ENCODE measurements around the gene RILPL2.
A peak's percentile ranks its signal among the peaks of the same experiment; 100 is the strongest.
"Not testable (repeated sequence)": the region's sequence is repeated elsewhere in the genome, so short reads cannot be mapped to it uniquely, and the experiment has no call there.

The RILPL2 gene

GRCh38 chr12:123401753-123402683 is 34.5 kb downstream of the RILPL2 start:
- no peak for DNase-seq

DNA sequence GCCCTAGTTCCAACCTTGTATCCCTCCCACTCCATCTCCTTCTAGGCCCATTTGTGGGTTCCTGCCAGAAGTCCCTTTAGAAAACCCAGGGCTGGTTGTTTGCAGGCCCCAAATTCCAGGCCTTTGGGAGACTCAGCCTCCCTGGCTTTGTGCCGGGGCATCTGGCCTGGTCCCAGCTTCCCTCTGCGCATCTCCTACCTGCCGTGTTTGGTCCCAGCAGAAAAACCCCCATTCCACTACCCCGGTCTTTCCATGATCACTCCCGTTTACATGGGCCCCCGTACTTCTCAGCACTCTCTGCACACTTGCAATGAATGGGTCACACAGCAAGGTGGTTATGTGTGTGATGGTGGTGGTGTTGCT is 37.2 kb downstream of the RILPL2 start:
- no peak for DNase-seq

DNA sequence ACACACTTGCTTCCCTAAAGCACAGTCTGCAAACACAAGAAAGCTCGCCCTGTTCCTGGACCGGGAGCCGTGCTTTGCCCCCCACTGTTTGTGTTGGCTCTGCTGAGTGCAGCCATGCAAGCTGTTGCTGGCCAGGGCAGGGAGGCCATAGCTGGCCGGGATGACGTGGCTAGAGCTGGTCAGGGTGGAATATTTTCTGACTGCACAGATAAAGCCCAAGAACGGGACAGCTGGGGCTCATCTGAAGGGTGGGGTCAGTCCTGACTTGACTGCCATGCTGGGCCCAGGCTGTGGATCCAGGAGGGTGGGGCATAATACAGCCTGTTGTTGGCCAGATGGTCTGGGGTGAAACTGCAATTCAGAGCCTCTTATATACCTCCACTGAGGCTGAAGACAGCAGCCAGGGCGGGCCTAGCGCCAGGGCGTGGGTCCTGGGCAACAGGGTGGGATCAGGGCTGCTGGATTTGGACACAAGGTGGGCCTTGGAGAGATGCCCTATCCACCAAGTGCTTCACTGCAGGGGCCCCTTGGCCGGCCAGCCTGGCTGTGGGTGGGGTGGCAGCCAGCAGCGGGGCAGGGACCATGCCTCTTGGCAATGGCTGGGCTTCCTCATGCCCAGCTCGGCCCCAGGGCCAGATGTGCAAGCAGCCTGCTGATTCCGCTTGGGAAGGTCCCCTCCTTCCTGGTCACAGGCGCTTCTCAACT is 37.8 kb downstream of the RILPL2 start:
- no peak for DNase-seq

DNA sequence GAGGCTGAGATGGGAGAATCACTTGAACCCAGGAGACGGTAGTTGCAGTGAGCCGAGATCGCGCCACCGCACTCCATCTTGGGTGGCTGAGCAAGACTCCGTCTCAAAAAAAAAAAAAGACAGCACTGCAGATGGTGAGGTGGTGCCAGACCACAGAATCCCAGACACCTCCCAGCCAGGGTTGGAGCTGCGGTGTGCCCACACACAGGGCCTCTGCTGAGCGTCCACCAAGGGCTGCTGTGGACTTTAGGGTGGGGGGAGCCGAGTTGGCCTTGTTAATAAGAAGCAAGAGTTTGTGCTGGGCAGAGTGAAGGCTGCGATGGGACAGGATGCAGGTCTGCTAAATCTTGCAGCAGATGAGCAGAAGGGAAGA is 38.3 kb downstream of the RILPL2 start:
- DNase-seq = no peak

DNA sequence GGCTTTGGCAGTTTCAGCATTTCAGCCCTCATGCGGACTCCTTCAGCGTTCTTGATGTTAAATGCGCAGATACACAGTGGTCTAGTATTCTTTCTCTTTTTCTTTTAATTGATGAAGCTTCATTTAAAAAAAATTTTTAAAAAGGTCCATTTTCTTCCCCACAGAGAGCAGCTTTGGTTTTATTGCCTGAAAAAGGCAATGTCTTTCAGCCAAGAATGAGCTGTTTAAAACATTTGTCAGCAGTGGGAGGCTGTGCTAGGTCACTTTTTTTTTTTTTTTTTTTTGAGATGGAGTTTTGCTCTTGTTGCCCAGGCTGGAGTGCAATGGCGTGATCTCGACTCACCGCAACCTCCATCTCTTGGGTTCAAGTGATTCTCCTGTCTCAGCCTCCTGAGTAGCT is 39.1 kb downstream of the RILPL2 start:
- DNase-seq = no peak

DNA sequence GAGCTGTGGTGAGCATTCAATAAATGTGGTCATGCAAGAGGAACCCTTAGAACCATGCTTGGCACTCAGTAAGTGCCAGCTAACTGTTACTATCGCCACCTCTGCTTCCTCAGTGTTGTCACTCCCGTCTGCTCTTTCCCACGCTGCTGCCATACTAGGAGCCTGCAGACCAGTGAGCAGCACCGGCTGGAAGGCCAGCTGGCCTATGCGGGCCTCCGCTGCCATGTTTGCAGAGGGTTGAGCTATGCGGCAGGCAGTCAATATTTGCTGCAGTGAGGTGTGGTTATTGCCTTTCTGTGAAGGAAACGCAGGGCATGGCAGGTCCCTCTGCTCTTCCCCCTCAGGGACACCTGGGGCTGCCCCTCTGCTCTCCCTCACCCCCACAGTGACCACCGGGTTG is 39.5 kb downstream of the RILPL2 start:
- no peak for DNase-seq

GRCh38 chr12:123396543-123396942 is 39.9 kb downstream of the RILPL2 start:
- DNase-seq = no peak

DNA sequence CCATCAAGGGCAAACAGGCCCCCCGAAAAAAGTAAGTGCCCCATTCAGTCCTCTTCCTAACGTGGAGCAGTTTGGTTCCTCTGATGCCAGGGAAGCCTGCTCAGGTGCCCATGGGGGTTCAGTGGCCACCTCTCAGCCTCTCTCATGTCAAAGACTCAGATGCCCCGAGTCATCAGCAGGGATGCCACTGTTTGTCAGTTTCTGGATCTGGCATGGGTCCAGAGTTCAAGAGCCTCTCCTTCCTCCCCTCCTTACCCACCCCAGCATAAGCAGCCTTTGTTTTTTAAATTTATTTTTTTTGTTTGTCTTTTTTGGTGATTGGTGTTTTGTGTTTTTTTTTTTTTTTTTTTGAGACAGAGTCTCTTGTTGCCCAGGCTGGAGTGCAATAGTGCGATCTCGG is 41.2 kb downstream of the RILPL2 start:
- no peak for DNase-seq

GRCh38 chr12:123393747-123394146 is 42.7 kb downstream of the RILPL2 start:
- DNase-seq = no peak

GRCh38 chr12:123391546-123392343 is 44.7 kb downstream of the RILPL2 start:
- no peak for DNase-seq

DNA sequence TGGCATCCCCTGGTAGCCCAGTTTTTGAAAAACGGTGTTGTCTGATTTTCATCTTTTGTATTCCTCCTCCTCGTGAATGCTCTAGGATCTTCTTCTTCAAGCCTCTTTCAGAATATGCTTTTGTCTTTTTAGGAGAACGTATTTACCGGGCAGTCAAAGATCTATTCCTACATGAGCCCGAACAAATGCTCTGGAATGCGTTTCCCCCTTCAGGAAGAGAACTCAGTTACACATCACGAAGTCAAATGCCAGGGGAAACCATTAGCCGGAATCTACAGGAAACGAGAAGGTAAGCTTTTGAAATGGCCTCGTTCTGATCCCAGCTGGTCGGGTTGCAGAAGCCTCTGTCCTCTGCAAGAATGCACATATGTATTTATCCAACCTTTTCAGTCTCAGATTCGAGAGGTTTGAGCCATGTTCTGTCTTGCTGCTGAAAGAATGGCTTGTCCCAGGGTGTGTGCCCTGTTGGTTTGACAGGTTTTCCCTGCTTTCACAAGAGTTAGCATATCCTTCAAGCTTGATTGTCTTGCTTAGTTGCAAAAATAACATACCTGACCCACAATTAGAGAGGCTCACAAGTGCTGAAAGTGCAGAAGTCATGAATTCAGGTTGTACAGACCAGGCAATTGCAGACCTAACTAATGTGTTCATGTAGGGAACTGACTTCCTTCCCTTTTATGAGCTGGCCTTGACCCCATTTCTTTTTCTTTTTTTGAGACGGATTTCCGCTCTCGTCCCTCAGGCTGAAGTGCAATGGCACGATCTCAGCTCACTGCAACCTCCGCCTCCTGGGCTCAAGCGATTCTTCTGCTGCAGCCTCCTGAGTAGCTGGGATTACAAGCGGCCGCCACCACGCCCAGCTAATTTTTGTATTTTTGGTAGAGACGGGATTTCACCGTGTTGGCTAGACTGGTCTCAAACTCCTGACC is 45.7 kb downstream of the RILPL2 start:
- DNase-seq = no peak

DNA sequence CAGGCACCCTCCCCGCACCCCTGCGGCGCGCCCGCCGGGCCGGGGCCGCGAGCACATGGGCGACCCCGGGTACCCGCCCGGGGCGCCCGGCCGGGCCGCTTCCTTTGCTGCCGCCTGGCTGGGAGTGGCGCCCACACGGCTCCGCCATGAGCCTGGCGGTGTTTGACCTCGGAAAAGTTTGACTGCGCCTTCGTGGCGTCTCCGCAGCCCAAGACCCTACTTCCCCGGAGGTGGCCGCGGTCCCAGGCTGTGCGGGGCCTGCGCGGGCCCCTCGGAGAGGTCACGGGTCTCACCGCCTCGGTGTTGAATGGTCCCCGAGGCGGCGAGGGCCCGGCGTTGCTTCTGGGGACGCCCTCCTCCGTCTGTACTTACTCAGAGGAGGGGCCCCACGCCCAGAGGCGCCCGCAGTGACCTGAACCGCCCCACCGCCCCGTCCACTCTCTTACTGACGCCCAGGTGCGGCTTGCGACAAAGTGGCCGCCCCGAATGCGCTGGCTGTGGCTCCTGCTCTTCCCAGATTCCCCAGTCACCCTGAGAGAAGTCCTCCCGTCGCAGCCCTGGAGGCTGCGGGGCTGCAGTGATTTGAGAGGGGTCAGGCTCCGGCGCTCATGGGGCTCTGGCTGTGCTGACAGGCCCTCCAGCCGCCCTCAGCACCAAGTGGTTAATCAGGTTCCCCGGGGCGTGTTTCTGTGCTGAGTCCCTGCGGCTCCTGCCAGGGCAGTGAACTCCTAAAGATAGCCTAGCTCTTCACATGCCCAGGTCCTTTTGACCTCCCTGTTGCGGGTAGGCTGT is 46.7 kb downstream of the RILPL2 start:
- no peak for DNase-seq

- DNase-seq = no peak
Observed at GRCh38 chr12:123388951-123389559, 47.4 kb downstream of the RILPL2 start.

GRCh38 chr12:123388177-123388950 is 48.1 kb downstream of the RILPL2 start:
- peak; percentile 75 for DNase-seq

DNA sequence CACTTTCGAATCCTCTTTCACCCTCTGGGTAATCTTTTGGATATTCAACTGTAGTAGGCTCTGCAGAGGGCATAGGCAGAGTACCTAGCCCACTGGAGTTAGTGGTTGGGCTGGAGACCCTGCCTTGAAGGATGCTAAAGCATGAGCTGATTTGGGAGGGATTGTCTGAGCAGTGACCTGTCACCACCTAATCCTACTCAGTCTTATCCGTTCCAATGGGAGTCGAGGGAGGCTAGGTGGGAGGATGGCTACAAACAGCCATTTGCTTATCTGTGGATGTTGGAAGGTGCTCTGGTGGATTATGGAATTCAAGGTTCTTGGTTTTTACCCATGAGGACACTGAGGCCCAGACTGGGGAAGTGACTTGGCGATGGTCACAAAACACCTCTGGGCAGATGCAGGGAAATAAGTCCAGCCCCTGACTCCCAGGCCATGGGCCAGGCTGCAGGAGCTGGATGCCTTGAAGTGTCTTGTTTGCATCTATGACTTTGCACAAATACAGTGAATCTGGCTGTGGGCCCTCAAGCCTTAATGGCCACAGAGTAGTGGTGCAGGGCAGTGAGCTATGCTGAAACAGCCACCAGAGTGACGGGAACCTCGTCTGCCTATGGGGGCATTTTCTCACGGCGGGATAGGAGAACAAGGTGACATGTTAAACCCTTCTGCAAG is 48.8 kb downstream of the RILPL2 start:
- DNase-seq = no peak

GRCh38 chr12:123385536-123385935 is 50.9 kb downstream of the RILPL2 start:
- not testable (repeated sequence) for DNase-seq

DNA sequence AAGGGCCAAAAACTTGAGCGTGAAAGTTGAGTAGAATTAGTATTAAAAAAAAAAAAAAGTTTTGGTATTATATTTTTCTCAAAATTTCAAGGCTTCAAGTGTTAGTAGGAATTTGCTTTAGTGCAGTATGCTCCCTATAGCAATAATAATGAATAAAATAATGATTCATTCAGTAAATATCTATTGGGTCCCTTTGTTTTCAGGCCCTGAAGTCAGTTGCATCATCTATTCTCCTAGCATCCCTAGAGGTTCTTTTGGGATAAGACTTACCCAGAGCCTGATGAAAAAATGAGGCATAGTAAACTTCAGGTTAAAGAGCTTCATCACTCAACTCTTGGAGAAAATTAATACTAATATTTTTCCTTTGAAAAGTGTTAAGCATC is 51.5 kb downstream of the RILPL2 start:
- DNase-seq = no peak

DNA sequence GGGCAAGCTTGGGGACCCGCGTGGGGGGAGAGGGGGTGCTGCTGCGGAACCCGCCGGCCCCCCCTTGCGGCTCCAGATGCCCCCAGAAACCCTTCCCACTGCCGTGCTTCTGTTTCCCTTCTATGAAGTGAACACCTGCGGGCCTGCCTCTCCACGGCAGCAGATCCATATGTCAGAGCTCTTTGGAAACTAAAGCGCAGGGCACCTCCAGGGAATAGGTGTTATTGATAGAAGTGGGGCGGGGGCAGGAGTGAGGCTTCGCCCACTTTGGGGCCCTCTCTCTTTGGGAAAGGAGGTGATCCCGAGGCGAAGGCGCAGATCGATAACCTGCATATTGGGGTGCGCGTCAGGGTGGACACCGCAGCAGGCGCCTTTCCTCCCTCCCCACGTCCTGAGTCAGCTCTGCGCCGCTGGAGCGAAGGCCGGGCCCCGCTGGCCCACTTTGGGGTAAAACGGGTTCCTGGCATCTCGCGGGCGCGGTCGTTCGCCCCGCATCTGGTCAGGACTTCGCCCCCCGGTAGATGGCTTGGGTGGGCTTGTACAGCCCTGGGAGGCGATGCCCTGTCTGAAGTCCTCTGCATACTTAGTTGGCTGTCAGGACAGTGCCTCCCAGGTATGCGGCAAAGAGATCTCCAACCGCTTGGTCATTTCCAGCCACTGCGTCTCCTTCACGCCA is 52.0 kb downstream of the RILPL2 start:
- peak; percentile 23 for DNase-seq

- no peak for DNase-seq
Observed at GRCh38 chr12:123382684-123383083, 53.8 kb downstream of the RILPL2 start.
